Inflammatory macrophage (primary cell): ENCODE measurements around the gene PADI1.
A peak's percentile ranks its signal among the peaks of the same experiment; 100 is the strongest.

Experiments
- DNase-seq, 2 donors: peaks; one replicate each; pipeline ENCODE4 v3.0.0-alpha.2; 2020 to 2022

Gene PADI1

DNA sequence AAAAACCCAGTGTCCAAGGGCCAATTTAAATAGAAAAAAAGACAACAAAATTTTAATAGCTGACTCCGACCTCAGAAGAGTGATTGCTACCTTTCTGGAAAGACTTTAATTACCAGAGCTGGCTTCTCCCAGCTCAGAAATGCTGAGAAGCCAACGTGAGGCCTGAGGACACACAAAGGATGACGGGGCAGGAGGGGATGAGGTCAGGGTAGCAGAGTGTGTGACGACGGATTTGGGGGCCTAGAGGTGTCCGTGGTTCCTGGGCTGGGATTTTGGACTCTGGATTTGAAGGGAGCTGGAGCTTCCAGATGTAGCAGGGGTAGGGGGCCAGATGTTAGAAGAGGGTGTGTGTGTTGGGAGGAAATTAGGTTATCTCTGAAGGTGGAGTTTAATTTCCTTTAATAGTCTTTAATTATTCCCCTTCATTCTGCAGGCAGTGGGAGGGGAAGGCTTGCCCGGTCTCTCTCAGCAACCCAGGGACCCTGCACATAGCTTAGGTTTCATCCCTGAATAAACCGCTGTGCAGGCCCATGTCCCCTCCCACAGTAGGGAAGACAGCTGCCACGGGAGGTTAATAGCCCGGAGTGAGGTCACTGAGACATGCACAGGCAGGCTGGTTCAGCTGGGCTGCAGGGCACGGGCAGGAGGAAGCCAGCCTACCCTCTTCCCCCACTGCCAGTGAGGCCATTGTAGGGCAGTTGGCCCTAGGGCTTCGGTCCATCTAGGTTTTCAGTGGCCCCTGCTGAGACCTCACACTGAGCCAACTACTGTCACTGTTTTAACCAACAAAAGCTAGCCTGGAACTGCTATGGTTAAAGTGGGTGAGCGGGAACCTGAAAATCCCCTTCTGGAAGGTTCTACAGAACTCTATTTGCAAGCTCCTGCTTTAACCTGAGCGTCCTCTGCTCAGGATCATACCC lies 40.2 kb downstream of the PADI1 start:
- DNase-seq = peak in 1 of 2 donors; percentile 19

DNA sequence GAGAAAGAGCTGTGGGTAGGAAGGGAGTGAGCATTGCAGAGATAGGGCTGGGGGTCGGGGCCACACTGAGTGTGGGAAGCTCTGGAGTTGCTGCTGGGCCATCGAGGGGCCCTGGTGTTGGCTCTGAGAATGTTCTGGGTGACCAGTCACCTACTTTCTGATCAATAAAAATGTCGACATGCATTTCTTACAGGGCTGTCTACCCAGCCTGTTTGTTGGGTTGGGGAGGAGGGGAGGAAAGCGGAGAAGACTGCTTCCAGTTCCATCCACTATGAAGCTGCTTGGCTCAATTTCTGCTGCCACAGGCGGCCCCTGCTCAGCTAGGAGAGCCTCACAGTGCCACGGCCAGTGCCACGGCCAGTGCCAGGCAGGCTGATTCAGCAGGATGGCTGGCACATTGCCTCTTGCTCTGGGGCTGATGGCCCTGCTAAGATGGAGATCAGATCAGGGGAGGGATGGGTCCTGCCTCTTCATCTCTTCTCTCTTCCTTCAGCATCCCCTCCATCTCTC lies 40.9 kb downstream of the PADI1 start:
- no peak for DNase-seq

DNA sequence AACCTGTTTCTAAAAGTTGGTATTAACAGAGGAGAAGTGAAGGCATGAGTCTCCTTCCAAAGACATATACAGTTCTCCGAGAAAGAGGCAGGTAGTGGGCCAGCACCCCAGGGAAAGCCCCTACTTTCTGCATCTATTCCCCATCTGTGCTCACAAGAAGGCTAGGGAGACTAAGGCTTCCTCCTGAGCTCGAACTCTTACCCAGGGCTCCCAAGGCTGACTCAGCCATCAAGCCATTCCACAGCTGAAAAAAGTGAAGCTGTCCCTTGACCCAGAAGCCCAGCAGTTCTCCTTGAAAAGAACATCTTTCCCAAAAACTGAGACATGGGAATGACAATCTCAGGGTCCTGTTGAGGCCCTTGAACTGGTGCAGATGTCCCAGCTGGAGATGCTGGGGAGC lies 42.0 kb downstream of the PADI1 start:
- peak in 1 of 2 donors; percentile 21 for DNase-seq

DNA sequence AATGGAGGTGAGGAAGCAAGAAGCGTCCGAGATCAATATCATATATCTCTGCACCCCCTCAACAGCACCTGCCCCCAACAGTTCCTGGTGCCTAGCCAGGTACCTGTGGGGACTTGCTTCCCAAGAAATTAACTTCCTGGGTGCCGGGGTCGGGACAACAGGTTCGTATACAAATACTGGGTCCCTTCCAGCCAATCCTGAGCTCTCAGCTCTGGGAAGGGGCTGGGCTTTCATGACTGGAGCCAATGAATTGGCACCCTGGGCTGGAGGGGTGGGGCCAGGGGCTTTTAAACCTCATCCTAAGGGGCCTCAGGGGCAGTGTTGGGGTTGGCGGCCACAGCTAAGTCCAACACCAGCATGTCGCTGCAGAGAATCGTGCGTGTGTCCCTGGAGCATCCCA lies 43.9 kb downstream of the PADI1 start, which contains the start of gene PADI3:
TSS of gene PADI3 (plus strand) at position 318 of the 400 bp plus-strand sequence. CDS start at position 358, 40 bp downstream.
- DNase-seq = no peak

DNA sequence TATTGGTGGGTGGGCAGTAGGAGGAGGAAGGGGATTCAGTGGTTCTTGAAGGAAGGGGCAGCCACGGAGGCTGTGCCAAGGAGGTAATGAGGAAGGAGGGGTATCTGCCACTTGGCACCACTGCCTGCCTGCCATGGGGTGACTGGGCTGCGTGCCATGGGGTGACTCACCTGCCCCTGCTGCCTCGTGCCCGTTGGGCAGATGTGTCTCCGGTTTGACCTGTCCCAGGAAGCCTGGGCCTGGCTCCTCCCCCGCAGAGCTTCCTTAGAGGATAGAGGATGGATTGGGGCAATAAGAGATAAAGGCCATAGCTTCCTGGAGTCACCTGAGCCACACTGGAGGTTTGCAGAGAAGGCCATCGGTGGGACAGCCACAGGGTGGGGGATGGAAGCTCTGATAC lies 45.7 kb downstream of the PADI1 start:
- DNase-seq = peak in 1 of 2 donors; percentile 28

DNA sequence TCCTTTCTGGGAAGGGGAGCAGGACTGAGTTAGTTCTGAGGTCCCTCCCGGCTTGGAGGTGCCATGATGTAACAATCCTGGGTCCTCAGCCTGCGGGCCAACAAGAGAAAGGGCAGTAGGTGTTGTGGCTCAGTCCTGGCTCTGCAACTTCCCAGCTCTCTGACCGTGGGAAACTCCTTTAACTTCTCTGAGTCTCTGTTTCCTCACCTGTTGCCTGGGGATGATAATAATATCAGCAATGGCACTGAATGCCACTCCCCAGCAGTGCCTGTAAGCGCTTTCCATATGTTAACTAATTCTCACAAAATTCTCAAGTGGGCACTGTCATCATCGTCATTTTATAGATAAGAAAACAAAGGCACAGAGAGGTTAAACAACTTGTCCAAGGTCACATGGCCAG lies 46.3 kb downstream of the PADI1 start:
- no peak for DNase-seq

GRCh38 chr1:17251701-17252376 lies 46.9 kb downstream of the PADI1 start:
- DNase-seq = no peak

DNA sequence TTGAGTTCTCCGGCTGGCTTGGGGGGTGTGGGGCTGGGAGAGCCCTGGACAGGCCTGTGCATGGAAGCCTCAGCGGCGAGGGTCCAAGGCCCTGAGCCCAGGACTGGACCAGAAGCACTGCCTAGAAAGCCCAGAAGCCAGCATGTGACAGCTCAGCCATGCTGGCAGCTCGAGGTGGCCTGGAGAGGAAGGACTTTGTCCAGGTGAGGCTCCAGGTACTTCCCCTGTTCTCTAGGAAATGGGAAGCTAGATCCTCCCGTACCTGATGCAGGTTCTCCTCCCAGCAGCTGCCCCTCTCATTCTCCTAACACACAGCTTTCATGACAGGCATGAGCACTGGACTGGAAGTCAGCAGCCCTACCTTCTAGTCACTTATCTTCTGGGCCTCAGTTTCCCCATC lies 50.4 kb downstream of the PADI1 start:
- no peak for DNase-seq

DNA sequence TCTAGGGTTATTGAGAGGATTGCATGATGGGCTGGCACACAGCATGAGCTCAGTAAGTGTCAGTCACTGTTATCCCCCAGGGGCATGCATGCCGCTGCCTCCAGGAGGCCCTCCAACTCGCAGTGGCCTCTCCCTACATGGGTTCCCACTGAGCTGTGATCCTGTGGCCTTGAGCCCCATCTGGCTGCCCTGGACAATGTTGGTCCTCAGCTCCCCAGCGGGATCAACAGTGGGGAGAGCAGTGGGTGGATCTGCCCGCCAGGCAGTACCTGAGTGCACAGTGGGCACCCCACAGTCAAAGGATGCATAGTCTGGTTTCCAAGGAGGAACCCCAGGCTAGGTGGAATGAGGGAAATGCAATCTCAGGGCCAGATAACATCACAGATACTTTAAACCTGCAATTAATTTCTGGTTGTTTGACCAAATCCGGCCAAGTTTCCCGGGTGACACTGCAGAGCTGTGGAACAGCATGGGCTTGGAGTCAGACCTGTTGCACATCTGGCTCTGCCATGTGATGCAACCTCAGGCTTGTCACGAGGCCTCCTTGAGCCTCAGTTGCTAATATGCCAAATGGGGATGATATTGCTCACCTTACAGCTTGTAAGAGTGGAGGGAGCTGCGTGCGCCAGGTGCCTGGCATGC lies 53.3 kb downstream of the PADI1 start:
- DNase-seq = no peak

GRCh38 chr1:17258758-17259130 lies 53.8 kb downstream of the PADI1 start:
- DNase-seq = no peak

- DNase-seq = no peak
These were observed 54.4 kb downstream of the PADI1 start for GRCh38 chr1:17259233-17259873.

GRCh38 chr1:17260264-17260663 lies 55.3 kb downstream of the PADI1 start:
- no peak for DNase-seq

DNA sequence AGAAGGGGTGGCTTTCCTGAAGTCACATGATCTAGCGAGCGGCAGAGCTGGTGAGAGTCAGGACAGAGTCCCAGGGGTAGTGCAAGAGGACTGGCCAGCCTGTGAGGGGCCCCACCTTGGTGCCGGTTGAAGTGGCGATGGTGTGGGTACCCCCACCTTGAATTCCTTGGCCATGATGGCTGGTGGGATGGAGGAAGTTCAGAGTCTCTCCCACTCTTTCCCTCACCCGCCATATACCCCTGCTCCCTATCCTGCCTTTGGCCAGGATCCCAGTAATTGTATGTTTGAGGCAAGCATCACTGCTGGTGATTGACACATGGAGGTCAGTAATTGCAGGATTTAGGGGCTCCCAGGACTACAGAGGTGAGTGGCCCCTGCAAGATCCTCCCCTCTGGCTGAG lies 55.8 kb downstream of the PADI1 start:
- no peak for DNase-seq

GRCh38 chr1:17263936-17264335 lies 59.0 kb downstream of the PADI1 start:
- no peak for DNase-seq

- DNase-seq = no peak
These were observed 59.5 kb downstream of the PADI1 start for GRCh38 chr1:17264470-17264869.

DNA sequence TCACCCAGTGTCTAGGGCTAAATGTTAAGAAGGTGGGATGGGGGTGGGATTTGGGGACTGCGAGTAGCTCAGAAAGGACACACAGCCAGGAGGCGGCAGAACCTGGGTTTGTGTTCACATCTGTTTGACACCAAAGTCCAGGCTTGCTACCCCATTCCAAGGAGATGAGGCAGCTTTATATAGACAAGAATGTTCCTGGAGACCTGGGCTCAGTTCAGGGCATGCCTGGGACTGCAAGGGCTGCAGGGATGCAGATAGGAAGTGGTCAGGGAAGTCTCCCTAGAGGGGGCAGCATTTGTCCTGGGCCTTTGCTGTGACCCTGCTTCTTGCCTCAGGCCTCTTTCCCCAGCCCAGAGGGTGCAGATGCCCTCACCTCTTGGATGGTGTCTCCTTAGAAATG lies 60.2 kb downstream of the PADI1 start:
- no peak for DNase-seq

DNA sequence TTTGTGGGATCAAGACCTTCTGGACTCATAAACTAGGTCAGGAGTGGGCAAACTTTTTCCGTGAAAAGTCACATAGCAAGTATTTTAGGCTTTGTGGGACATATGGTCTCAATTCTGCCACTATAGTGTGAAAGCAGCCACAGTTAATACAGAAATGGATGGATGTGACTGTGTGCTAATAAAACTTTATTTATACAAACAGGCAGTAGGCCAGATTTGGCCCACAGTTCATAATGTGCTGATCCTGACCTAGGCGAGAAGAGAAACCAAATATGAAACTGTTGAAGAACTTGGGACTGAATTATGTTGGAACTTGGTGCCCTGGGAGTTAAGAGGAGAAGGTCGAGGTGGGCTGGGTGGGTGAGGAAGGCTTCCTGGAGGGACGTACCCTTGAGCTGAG lies 61.0 kb downstream of the PADI1 start:
- no peak for DNase-seq

DNA sequence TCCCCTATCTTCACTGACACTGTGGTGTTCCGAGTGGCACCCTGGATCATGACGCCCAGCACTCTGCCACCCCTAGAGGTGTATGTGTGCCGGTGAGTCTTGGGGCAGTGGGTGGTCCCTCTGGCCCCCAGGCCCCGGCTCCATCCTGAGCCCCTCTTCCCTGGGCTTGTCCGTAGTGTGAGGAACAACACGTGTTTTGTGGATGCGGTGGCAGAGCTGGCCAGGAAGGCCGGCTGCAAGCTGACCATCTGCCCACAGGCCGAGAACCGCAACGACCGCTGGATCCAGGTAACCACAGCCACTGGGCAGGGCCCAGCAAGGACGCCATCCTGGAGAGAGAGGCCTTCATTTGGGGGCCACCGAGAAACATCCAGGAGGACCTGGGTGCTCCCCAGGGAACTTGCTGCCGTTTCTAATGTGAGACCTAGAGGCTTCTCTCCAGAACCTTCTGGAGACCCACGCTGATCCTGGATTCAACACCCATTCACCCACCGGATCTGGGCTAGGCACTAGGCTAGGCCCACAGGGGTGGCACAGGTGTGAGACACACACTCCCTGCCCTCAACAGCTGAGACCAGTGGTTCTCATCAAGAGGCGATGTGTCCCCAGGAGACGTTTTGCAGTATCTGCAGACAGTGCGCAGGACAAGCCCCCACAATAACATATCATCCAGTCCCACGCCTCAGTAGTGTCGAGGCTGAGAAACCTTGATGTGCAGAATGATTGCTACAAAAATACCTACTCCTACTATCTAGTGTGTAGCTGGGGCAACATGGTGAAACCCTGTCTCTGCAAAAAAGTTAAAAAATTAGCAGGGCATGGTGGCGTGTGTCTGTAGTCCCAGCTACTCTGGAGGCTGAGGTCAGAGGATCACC lies 66.2 kb downstream of the PADI1 start:
- DNase-seq = no peak

DNA sequence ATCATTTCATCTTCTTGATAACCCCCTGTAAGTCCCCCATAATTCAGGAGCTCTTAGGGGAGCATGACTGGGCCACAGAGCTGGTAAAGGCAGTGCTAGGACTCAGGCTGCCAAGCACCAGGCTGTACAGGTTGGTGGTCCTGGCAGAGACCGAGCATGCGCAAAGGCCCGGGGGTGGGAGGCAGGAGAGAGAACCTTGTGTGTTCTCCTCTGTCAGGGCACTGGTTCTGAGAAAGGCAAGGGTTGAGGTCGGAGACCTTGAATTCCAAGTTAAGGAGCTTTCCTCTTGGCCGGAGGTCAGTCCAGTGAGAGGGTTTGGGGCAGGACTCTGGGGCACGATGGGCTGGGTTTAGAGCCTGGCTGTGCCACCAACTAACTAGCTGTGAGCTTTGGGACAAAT lies 67.1 kb downstream of the PADI1 start:
- DNase-seq = no peak

GRCh38 chr1:17272646-17273045 lies 67.7 kb downstream of the PADI1 start:
- DNase-seq = peak; percentile 18 to 28

- no peak for DNase-seq
These were observed 68.2 kb downstream of the PADI1 start for GRCh38 chr1:17273096-17273495.
